ENCODE measurements around the gene ARHGAP25.

The ARHGAP25 gene

DNA sequence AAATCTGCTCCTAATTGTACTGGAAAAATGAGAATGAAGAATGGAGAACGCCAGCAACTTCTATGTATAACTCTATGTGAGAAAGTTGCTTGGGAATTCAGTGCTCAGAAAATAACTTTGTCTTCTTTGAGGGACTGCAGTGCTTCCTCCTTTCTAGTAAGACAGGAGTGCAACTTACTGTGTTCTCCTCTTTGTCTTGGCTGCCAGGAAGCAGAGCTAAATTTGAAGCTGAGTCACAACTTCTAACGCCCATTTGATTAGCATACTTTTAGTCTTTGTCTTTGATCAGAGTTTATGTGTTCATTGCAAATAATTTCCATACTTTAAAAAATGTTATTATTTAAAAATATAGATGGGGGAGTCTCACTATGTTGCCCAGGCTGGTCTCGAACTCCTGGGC is 6.6 kb downstream of the ARHGAP25 start:
- Mint-ChIP-seq H3K4me1 (peaks cover 5% of the 10 kb centered on the region), H3K4me3 (no peak overlapping the region), H3K36me3 (ENCODE audit: low read depth) (no peaks in the 10 kb centered on the region), H3K9me3 (no peaks in the 10 kb centered on the region), H3K27me3 (ENCODE audit: low read depth) (peaks cover 3% of the 10 kb centered on the region), H3K27ac (no peak overlapping the region)
- TF ChIP-seq, protein P1, sequence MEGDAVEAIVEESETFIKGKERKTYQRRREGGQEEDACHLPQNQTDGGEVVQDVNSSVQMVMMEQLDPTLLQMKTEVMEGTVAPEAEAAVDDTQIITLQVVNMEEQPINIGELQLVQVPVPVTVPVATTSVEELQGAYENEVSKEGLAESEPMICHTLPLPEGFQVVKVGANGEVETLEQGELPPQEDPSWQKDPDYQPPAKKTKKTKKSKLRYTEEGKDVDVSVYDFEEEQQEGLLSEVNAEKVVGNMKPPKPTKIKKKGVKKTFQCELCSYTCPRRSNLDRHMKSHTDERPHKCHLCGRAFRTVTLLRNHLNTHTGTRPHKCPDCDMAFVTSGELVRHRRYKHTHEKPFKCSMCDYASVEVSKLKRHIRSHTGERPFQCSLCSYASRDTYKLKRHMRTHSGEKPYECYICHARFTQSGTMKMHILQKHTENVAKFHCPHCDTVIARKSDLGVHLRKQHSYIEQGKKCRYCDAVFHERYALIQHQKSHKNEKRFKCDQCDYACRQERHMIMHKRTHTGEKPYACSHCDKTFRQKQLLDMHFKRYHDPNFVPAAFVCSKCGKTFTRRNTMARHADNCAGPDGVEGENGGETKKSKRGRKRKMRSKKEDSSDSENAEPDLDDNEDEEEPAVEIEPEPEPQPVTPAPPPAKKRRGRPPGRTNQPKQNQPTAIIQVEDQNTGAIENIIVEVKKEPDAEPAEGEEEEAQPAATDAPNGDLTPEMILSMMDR (IDR thresholded peaks at IDR 0.05; ENCODE audit: unreplicated experiment in 3 of 3): no peak

DNA sequence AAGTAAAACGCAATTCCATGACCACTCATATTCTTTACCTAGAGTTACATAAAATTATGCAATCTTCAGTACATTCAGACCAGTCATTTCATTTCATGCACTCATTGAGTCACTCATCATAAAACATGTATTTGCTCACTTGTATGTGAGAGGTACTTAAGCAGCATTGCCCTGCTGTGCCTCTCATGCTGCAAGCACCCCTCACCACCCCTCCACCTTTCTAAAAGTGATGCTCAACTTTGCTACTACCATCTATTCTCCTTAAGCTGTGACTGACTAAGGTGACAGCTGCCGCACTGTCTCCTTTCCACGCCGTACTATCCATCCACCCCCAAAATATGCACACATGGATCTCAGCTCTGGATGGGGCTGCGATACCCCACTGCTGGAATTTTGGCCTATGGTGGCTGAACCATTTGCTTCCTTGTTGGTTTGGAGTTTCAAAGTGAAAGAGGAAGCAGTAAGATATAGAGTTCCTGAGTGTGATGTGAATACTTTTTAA is 7.2 kb downstream of the ARHGAP25 start:
- H3K4me3 Mint-ChIP-seq: no peak overlapping the region
- H3K27ac Mint-ChIP-seq: no peak overlapping the region
- peaks cover 5% of the 10 kb centered on the region for H3K4me1 Mint-ChIP-seq
- H3K9me3 Mint-ChIP-seq: no peaks in the 10 kb centered on the region
- H3K36me3 Mint-ChIP-seq (ENCODE audit: low read depth): no peaks in the 10 kb centered on the region
- peaks cover 3% of the 10 kb centered on the region for H3K27me3 Mint-ChIP-seq (ENCODE audit: low read depth)
- TF ChIP-seq, protein P1 (IDR thresholded peaks at IDR 0.05; ENCODE audit: unreplicated experiment in 3 of 3): no peak

DNA sequence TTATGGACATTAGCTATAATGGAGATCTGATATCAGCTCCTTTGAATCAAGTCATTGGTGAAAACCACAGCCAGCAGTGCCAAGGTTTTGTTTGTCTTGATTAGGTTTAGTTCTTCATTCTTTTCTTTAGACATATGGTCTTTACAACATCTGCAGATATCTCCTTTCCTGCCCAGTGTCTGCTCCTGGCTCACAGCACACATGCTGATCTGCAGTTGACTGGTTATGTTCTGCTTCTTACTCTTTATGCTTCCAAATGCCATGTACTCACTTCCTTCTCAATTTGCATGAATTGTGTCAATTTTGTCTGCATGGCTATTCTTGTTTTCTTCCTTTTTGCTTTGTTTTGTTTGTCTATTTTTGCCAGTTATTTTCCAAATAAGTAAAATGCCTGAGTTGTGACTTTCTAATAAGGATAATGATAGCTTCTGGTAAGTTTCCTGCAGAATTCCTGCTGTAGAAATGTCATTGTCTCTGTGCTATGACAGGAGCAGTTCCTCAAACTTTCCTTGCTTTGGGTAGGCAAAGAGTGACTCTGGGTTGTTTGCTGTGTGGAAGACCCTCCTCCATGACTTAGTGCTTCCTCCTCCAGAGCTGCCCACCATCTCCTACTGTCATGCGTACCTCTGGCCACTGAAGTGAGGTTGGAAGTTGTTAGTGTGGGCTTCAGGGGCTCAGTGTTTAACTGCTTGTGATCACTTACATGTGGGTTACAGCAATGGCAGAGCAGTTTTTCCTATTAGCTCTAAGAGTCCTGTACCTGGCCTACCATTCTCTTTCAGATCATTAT is 8.2 kb downstream of the ARHGAP25 start:
- no peak overlapping the region for H3K4me3 Mint-ChIP-seq
- H3K4me1 Mint-ChIP-seq: peaks cover 5% of the 10 kb centered on the region
- TF ChIP-seq, protein P1 (IDR thresholded peaks at IDR 0.05; ENCODE audit: unreplicated experiment in 3 of 3): no peak
- H3K27ac Mint-ChIP-seq: no peak overlapping the region
- peaks cover 3% of the 10 kb centered on the region for H3K27me3 Mint-ChIP-seq (ENCODE audit: low read depth)
- no peaks in the 10 kb centered on the region for H3K36me3 Mint-ChIP-seq (ENCODE audit: low read depth)
- H3K9me3 Mint-ChIP-seq: no peaks in the 10 kb centered on the region

DNA sequence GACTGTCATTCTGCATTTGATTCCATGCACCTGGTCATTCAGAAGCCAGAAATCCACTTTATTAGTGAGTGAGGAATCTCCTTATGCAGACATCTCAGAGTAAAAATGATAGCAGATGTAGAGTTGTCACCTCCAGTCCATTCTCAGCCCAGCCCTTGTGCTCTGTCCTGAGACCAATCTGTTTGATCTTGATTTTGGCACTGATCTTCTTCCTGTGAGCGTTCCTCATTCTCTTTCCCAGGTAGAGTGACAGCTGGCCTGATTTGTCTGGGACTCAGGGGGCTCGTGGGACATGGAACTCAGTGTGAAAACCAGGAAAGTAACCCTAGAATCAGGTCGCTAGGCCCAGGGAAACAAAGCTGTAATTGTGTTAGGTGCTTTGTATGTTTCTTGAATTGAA is 8.9 kb downstream of the ARHGAP25 start:
- Mint-ChIP-seq H3K4me3 (no peak overlapping the region), H3K36me3 (ENCODE audit: low read depth) (no peaks in the 10 kb centered on the region), H3K27ac (no peak overlapping the region), H3K4me1 (peaks cover 5% of the 10 kb centered on the region), H3K27me3 (ENCODE audit: low read depth) (peaks cover 3% of the 10 kb centered on the region), H3K9me3 (no peaks in the 10 kb centered on the region)
- TF ChIP-seq, protein P1 (IDR thresholded peaks at IDR 0.05; ENCODE audit: unreplicated experiment in 3 of 3): no peak

DNA sequence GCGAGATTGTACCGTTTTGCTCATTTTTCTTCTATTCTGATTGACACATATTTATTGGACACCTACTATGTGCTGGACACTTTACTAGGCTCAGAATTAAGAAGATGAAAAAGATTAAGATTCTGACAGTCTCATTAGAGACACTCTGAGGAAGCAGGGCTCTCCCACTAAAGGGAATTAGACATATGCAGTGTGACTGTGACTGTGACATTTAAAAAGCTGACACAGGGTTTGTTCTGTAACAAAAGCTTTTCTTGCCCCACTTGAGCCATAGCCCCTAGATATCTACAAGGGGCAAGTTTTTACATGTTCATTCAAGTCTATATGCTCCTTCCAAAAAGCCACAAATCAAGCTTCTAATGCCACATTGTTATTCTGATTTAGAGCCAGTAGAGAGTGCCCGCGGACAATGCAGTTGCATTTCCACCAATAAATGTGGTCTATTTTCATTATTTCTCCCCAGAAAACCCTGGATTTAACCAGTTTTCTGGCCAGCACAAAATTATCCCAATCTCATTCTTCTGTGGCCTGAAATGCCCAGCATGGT is 9.8 kb downstream of the ARHGAP25 start:
- no peaks in the 10 kb centered on the region for H3K36me3 Mint-ChIP-seq (ENCODE audit: low read depth)
- TF ChIP-seq, protein P1 (IDR thresholded peaks at IDR 0.05; ENCODE audit: unreplicated experiment in 3 of 3): no peak
- no peak overlapping the region for H3K27ac Mint-ChIP-seq
- no peak overlapping the region for H3K4me3 Mint-ChIP-seq
- H3K27me3 Mint-ChIP-seq (ENCODE audit: low read depth): peaks cover 3% of the 10 kb centered on the region
- no peaks in the 10 kb centered on the region for H3K9me3 Mint-ChIP-seq
- H3K4me1 Mint-ChIP-seq: peaks cover 5% of the 10 kb centered on the region
